ENCODE measurements around the gene BPNT1. TPM values are rescaled to one million over a fixed set of nuclear protein-coding genes. Genes with fewer than 3 reads are reported as not detected.

BPNT1 gene
- total RNA-seq, 1 donor from 2014 or later, result 26.8 TPM

GRCh38 chr1:220013497-220013896 lies 76.1 kb downstream of the BPNT1 start:
- intact Hi-C loops (cut with micrococcal nuclease), result no loop called here

- intact Hi-C loops (cut with micrococcal nuclease), result no loop called here
These were observed 77.3 kb downstream of the BPNT1 start for GRCh38 chr1:220012259-220012658.

DNA sequence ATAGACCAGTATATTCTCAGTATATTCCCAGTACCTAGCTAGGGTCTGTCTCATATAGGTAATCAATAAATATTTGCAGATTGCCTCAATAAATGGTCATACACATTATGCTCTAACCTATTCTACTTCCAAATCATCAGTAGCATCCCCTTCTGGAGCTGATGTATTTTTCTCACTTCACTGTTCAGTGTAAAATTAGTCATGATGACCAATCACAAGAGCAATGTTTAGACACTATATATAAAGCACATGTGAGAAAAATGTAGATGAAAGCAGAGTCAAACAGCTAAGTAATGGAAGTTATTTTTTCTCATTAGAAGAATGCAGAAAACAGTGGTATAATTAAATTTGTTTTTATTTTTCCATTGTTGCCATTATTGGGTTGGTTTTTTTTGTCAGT lies 78.0 kb downstream of the BPNT1 start:
- intact Hi-C loops (cut with micrococcal nuclease), result no loop called here

Other genes with a start within 250 kb of the BPNT1 start
- gene SLC30A10, start 161.2 kb downstream of the BPNT1 start, total RNA-seq, result not detected in 2 replicates
- 113 and 119 TPM in 2 replicates for gene EPRS1, start 43.3 kb downstream of the BPNT1 start, total RNA-seq
- 59.7 and 60.2 TPM in 2 replicates for gene IARS2, start 4.3 kb upstream of the BPNT1 start, total RNA-seq
- gene RAB3GAP2, start 182.7 kb upstream of the BPNT1 start, total RNA-seq, result 52.5 and 56.6 TPM in 2 replicates

All from T-helper 2 cell treated with Interferon-gamma antibody and Interleukin-4, amounts not matched to agents 100 ng/mL and 5 ng/mL, for 36 hours (primary cell).